ENCODE data around the gene POLR2E. TPM values are rescaled to one million over a fixed set of nuclear protein-coding genes. Genes with fewer than 3 reads are reported as not detected.

POLR2E gene
- total RNA-seq, 1 donor = 69.5 TPM

GRCh38 chr19:1070931-1071791 lies 24.0 kb downstream of the POLR2E start:
- H3K4me3 ChIP-seq (ENCODE audit: low read depth, low read length) = peak overlapping the region; percentile 15
- no peak for DNase-seq (ENCODE audit: low read depth)
- no peak for TF ChIP-seq CTCF (IDR thresholded peaks at IDR 0.05; ENCODE audit: insufficient read depth, low read depth, low read length)

- H3K4me3 ChIP-seq (ENCODE audit: low read depth, low read length) = no peak overlapping the region
- TF ChIP-seq CTCF (IDR thresholded peaks at IDR 0.05; ENCODE audit: insufficient read depth, low read depth, low read length) = peak; percentile 19
- peak; percentile 12 for DNase-seq (ENCODE audit: low read depth)
Measured at GRCh38 chr19:1070576-1070930, 24.6 kb downstream of the POLR2E start.

GRCh38 chr19:1069009-1069779 lies 26.0 kb downstream of the POLR2E start:
- no peak overlapping the region for H3K4me3 ChIP-seq (ENCODE audit: low read depth, low read length)
- TF ChIP-seq CTCF (IDR thresholded peaks at IDR 0.05; ENCODE audit: insufficient read depth, low read depth, low read length) = no peak
- no peak for DNase-seq (ENCODE audit: low read depth)

DNA sequence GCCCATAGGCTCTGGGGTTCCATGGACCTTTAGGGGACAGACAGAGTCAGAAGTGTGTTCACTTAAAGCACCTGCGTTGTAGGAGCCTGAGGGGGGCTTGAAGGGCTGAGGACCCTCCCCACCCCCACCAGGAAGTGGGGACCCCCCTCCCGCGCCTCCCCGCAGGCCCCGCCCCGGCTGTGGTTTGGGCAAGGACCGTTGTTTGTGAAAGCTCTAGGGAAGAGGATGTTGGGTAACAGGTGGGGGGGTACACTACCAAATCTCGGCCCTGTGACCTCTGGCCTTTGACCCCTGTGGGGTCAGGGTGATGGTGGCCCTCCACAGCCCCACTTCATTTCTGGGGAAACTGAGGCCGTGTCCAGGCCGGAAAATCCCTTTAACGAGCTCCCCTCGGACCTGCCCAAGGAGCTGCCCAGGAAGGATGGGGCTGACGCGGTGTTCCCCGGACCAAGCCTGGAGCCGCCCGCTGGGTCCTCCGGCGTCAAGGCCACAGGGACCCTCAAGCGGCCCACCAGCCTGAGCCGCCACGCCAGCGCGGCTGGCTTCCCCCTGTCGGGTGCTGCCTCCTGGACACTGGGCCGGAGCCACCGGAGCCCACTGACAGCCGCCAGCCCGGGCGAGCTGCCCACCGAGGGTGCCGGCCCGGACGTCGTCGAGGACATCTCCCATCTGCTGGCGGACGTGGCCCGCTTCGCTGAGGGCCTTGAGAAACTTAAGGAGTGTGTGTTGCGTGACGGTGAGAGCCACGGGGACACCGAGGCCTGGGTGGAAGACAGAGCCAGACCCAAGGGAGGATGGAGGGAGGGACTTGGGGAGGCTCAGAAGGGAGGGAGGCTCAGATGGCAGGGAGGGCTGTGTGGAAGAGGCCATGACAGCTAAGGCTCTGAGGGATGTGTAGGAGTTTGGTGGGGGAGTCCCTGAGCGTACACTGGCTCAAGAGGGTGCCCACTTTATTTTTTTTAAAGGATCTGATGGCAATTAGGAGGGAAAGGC lies 26.9 kb downstream of the POLR2E start:
- no peak for TF ChIP-seq CTCF (IDR thresholded peaks at IDR 0.05; ENCODE audit: insufficient read depth, low read depth, low read length)
- peak overlapping the region; percentile 49 for H3K4me3 ChIP-seq (ENCODE audit: low read depth, low read length)
- no peak for DNase-seq (ENCODE audit: low read depth)

- no peak for DNase-seq (ENCODE audit: low read depth)
- peak overlapping the region; percentile 49 for H3K4me3 ChIP-seq (ENCODE audit: low read depth, low read length)
Measured at GRCh38 chr19:1067341-1067957, 27.7 kb downstream of the POLR2E start.

More at GRCh38 chr19:1067341-1067957, 27.7 kb downstream of the POLR2E start:
- no peak for TF ChIP-seq CTCF (IDR thresholded peaks at IDR 0.05; ENCODE audit: insufficient read depth, low read depth, low read length)
